ENCODE results near the gene CNTNAP2. TPM values are rescaled to one million over a fixed set of nuclear protein-coding genes. Genes with fewer than 3 reads are reported as not detected.

Gene CNTNAP2
- total RNA-seq, 1 experiment from 2014 or later: 60.0 TPM

DNA sequence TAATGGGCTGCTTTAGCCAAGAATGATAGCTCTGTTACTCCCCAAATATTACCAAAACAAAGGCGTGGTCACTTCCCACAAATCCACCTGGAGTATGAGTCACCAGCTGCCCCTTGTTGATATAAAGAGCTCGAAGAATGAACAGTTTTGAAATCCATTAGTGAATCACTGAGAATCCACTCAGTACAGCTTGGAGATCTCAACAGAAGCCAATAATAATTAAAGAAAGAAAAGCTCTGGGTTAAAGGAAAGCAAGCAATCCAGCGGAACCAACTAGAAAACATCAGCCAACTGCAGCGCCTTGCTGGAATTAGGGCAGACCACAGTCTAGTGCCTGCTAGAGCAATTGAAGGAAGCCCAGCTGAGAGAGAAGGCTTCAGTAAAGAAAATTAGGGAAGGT lies 1897.9 kb downstream of the CNTNAP2 start:
- no peak for DNase-seq (ENCODE audit: low spot score)
- BruUV-seq (replicated peaks): no TSS peak
- Histone ChIP-seq H3K36me3 (ENCODE audit: insufficient read depth, low read length, poor library complexity, severe bottlenecking) (no peaks in the 10 kb centered on the region), H3K4me1 (ENCODE audit: insufficient read depth, low read length, poor library complexity, severe bottlenecking) (no peaks in the 10 kb centered on the region), H3K27me3 (replicated peaks; ENCODE audit: insufficient read depth, low read depth, low read length, poor library complexity) (no peaks in the 10 kb centered on the region), H3K9me3 (ENCODE audit: low read depth, low read length, poor library complexity, severe bottlenecking) (no peaks in the 10 kb centered on the region), H3K4me3 (ENCODE audit: low read depth, low read length, poor library complexity, severe bottlenecking) (no peak overlapping the region), H3K27ac (ENCODE audit: low read depth, low read length, poor library complexity, severe bottlenecking) (no peak overlapping the region)
- intact Hi-C loops (cut with micrococcal nuclease; ENCODE audit: unreplicated experiment): no loop called here
- TF ChIP-seq EZH2 (IDR thresholded peaks at IDR 0.05; ENCODE audit: borderline replicate concordance, low read depth, low read length, poor library complexity, severe bottlenecking): no peak
- no peak for TF ChIP-seq CTCF (conservative IDR thresholded peaks at IDR 0.05; ENCODE audit: low read depth, low read length)
- POLR2A ChIA-PET (ENCODE audit: low non-redundant PET): no interaction called here
- CTCF ChIA-PET: no interaction called here

DNA sequence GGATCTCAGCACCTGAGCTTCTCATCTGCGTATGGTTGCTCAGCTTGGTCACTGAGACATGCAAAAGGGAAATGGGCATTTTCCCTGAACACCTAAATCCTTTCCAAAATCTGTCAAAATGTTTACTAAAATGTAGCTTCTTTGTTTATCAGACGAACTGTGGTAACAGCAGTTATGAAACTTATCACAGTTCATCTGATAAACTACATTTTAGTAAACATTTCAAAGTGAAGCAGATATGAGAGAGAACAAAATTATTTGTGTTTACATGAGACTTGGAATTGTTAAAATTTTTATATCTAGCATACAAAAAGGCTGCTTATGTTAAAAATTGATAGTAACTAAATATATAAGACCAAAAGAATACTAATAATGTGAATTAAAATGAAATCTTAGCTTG lies 1900.5 kb downstream of the CNTNAP2 start:
- H3K27me3 ChIP-seq (replicated peaks; ENCODE audit: insufficient read depth, low read depth, low read length, poor library complexity): no peaks in the 10 kb centered on the region
- H3K36me3 ChIP-seq (ENCODE audit: insufficient read depth, low read length, poor library complexity, severe bottlenecking): no peaks in the 10 kb centered on the region
- BruUV-seq (replicated peaks): no TSS peak
- intact Hi-C loops (cut with micrococcal nuclease; ENCODE audit: unreplicated experiment): no loop called here
- ChIA-PET POLR2A (ENCODE audit: low non-redundant PET) (no interaction called here), CTCF (no interaction called here)
- no peak overlapping the region for H3K4me3 ChIP-seq (ENCODE audit: low read depth, low read length, poor library complexity, severe bottlenecking)
- no peak for DNase-seq (ENCODE audit: low spot score)
- H3K4me1 ChIP-seq (ENCODE audit: insufficient read depth, low read length, poor library complexity, severe bottlenecking): no peaks in the 10 kb centered on the region
- no peak overlapping the region for H3K27ac ChIP-seq (ENCODE audit: low read depth, low read length, poor library complexity, severe bottlenecking)
- TF ChIP-seq CTCF (conservative IDR thresholded peaks at IDR 0.05; ENCODE audit: low read depth, low read length) (no peak), EZH2 (IDR thresholded peaks at IDR 0.05; ENCODE audit: borderline replicate concordance, low read depth, low read length, poor library complexity, severe bottlenecking) (no peak)
- no peaks in the 10 kb centered on the region for H3K9me3 ChIP-seq (ENCODE audit: low read depth, low read length, poor library complexity, severe bottlenecking)

GRCh38 chr7:148020679-148021078 lies 1904.1 kb downstream of the CNTNAP2 start:
- BruUV-seq (replicated peaks): no TSS peak
- TF ChIP-seq EZH2 (IDR thresholded peaks at IDR 0.05; ENCODE audit: borderline replicate concordance, low read depth, low read length, poor library complexity, severe bottlenecking) (no peak), CTCF (conservative IDR thresholded peaks at IDR 0.05; ENCODE audit: low read depth, low read length) (no peak)
- H3K4me1 ChIP-seq (ENCODE audit: insufficient read depth, low read length, poor library complexity, severe bottlenecking): no peaks in the 10 kb centered on the region
- ChIA-PET CTCF (no interaction called here), POLR2A (ENCODE audit: low non-redundant PET) (no interaction called here)
- no peak overlapping the region for H3K4me3 ChIP-seq (ENCODE audit: low read depth, low read length, poor library complexity, severe bottlenecking)
- H3K27ac ChIP-seq (ENCODE audit: low read depth, low read length, poor library complexity, severe bottlenecking): no peak overlapping the region
- H3K36me3 ChIP-seq (ENCODE audit: insufficient read depth, low read length, poor library complexity, severe bottlenecking): no peaks in the 10 kb centered on the region
- H3K9me3 ChIP-seq (ENCODE audit: low read depth, low read length, poor library complexity, severe bottlenecking): no peaks in the 10 kb centered on the region
- no peaks in the 10 kb centered on the region for H3K27me3 ChIP-seq (replicated peaks; ENCODE audit: insufficient read depth, low read depth, low read length, poor library complexity)
- intact Hi-C loops (cut with micrococcal nuclease; ENCODE audit: unreplicated experiment): no loop called here
- DNase-seq (ENCODE audit: low spot score): no peak
